ENCODE results near the gene CSMD2.

CSMD2 gene

GRCh38 chr1:33468011-33468410 lies 697.0 kb downstream of the CSMD2 start:
- DNase-seq, result no peak

GRCh38 chr1:33466159-33466558 lies 698.9 kb downstream of the CSMD2 start:
- no peak for DNase-seq

GRCh38 chr1:33465316-33465715 lies 699.7 kb downstream of the CSMD2 start:
- no peak for DNase-seq

GRCh38 chr1:33464552-33464951 lies 700.5 kb downstream of the CSMD2 start:
- DNase-seq, result no peak
